Tibial artery (tissue), 4 donors: ENCODE results near the gene MCC.

Source experiments
- DNase-seq, 2 donors: peaks; one replicate each; pipeline ENCODE4 v3.0.0-alpha.2; 2019
- H3K27ac ChIP-seq, 2 donors: fragments of 200-600 bp; sonication (generic) in 1 of 2; 1 replicate in 1 of 2; 2 replicates in 1 of 2; pipeline ENCODE4 v1.5.1; 2018 to 2019; ENCODE audit warnings: mild to moderate bottlenecking in 1 of 2
- H3K27me3 ChIP-seq, 2 donors: fragments of 200-600 bp; sonication (generic) in 1 of 2; one replicate each; pipeline versions ENCODE4 v1.5.1 to v1.6.0; 2016 to 2019
- H3K36me3 ChIP-seq, 3 donors: fragments of 200-600 bp; sonication (generic) in 2 of 3; one replicate each; pipeline ENCODE4 v1.5.1; 2016 to 2019; ENCODE audit warnings: mild to moderate bottlenecking in 2 of 3
- H3K4me1 ChIP-seq, 4 donors: fragments of 200-600 bp; sonication (generic) in 2 of 4; 1 replicate in 3 of 4; 2 replicates in 1 of 4; pipeline ENCODE4 v1.5.1; 2016 to 2019
- H3K4me3 ChIP-seq, 2 donors: fragments of 200-600 bp; sonication (generic) in 1 of 2; 1 replicate in 1 of 2; 2 replicates in 1 of 2; pipeline ENCODE4 v1.5.1; 2018 to 2019; ENCODE audit warnings: mild to moderate bottlenecking in 2 of 2
- H3K9me3 ChIP-seq, 3 donors: fragments of 200-600 bp; sonication (generic) in 1 of 3; one replicate each; pipeline ENCODE4 v1.5.1; 2016 to 2019
- CTCF ChIP-seq, 2 experiments: fragments of 200-600 bp in 1 of 2; fragments of 450-650 bp in 1 of 2; IDR thresholded peaks; one replicate each; pipeline ENCODE4 v1.5.1; 2017 to 2019; ENCODE audit warnings: antibody characterized with exemption in 2 of 2, mild to moderate bottlenecking in 1 of 2, moderate library complexity in 1 of 2
- intact Hi-C: fragments of 100-400 bp; cut with DNase I; formaldehyde crosslinking; loops from one replicate; pipeline ENCODE4 v1.15.0; 2023; ENCODE audit warnings: low total_unique reads

Gene MCC

GRCh38 chr5:113024076-113024697 lies 464.1 kb downstream of the MCC start:
- H3K36me3 ChIP-seq: peaks cover 6 to 39% (median 34%) of the 10 kb centered on the region in 3 donors
- no peak for TF ChIP-seq CTCF (IDR thresholded peaks at IDR 0.05)

GRCh38 chr5:113022661-113023060 lies 465.6 kb downstream of the MCC start:
- Histone ChIP-seq H3K4me1 (no peaks in the 10 kb centered on the region), H3K36me3 (peaks cover 6 to 33% (median 23%) of the 10 kb centered on the region in 3 donors), H3K9me3 (no peaks in the 10 kb centered on the region), H3K27ac (no peak overlapping the region), H3K4me3 (no peak overlapping the region), H3K27me3 (no peaks in the 10 kb centered on the region)
- no peak for TF ChIP-seq CTCF (IDR thresholded peaks at IDR 0.05)
- intact Hi-C loops: no loop called here
- DNase-seq: no peak

More at GRCh38 chr5:113024076-113024697, 464.1 kb downstream of the MCC start:
- H3K9me3 ChIP-seq: no peaks in the 10 kb centered on the region
- DNase-seq: no peak
- no peak overlapping the region for H3K27ac ChIP-seq
- no peaks in the 10 kb centered on the region for H3K27me3 ChIP-seq
- H3K4me3 ChIP-seq: no peak overlapping the region
- intact Hi-C loops: no loop called here
- H3K4me1 ChIP-seq: no peaks in the 10 kb centered on the region

GRCh38 chr5:113020461-113021273 lies 467.6 kb downstream of the MCC start:
- intact Hi-C loops: no loop called here
- Histone ChIP-seq H3K36me3 (peaks cover 6 to 13% (median 12%) of the 10 kb centered on the region in 3 donors), H3K4me3 (no peak overlapping the region), H3K9me3 (no peaks in the 10 kb centered on the region), H3K27me3 (no peaks in the 10 kb centered on the region), H3K4me1 (peaks cover 0 to 2% (median under 1%) of the 10 kb centered on the region in 4 donors), H3K27ac (no peak overlapping the region)
- DNase-seq: no peak
- TF ChIP-seq CTCF (IDR thresholded peaks at IDR 0.05): no peak

- H3K27ac ChIP-seq: no peak overlapping the region
- no peak for DNase-seq
- no peak for TF ChIP-seq CTCF (IDR thresholded peaks at IDR 0.05)
- peaks cover 0 to 22% (median 15%) of the 10 kb centered on the region in 3 donors for H3K36me3 ChIP-seq
- no peaks in the 10 kb centered on the region for H3K27me3 ChIP-seq
- H3K9me3 ChIP-seq: no peaks in the 10 kb centered on the region
- intact Hi-C loops: no loop called here
- peaks cover 0 to 11% (median 3%) of the 10 kb centered on the region in 4 donors for H3K4me1 ChIP-seq
- no peak overlapping the region for H3K4me3 ChIP-seq
These were observed 470.2 kb downstream of the MCC start for GRCh38 chr5:113017881-113018635.

- Histone ChIP-seq H3K4me3 (no peak overlapping the region), H3K36me3 (peaks cover 46 to 58% (median 53%) of the 10 kb centered on the region in 3 donors), H3K4me1 (no peaks in the 10 kb centered on the region), H3K27ac (no peak overlapping the region), H3K27me3 (no peaks in the 10 kb centered on the region), H3K9me3 (no peaks in the 10 kb centered on the region)
- DNase-seq: no peak
- intact Hi-C loops: no loop called here
- TF ChIP-seq CTCF (IDR thresholded peaks at IDR 0.05): no peak
These were observed 482.8 kb downstream of the MCC start for GRCh38 chr5:113005454-113005853.
